ENCODE measurements around the gene ECI1.

Gene ECI1

DNA sequence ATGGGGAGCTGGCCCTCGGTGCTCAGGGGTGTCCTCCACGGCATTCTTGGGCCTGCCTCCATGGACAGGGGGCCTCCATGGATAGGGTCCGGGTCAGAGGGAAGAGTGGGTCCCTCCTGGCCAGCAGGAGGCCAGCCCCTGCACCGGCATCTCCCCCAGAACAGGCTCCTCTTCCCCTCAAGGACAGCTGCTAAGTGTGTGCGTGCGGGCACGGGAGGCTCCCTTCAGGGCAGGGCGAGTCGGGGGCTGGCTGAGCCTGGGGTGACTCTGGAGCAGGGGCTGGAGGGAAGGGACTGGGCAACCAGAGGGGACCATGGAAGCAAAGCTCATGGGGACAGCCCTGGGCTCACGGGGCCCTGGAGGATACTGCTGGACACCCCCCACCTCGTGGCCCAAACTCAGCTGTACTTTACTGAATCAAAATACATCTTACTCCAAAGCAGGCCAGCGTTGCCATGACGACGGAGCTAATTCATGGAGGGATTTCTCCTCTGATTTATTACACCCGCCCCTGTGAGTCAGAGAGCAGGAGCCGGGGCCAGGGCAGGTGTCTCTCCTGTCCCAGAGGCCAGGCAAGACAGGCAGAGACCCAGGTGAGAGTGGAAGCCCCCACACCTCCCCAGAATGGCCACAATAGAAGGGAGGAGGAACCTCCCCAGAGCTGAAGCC is 57.1 kb downstream of the ECI1 start:
- DNase-seq: no peak

DNA sequence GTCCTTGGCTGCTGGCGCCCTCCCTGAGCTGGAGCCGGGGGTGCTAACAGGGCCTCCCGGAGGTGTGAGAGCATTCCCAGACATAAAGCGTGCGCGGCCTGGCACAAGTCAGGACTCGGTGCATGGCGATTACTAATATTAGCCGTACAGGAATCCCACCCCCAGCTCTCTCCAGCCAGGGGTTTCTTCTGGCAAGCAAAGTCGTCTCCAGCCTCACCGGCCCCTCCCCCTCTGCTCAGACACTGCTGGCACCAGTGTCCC is 60.0 kb downstream of the ECI1 start:
- DNase-seq: no peak

DNA sequence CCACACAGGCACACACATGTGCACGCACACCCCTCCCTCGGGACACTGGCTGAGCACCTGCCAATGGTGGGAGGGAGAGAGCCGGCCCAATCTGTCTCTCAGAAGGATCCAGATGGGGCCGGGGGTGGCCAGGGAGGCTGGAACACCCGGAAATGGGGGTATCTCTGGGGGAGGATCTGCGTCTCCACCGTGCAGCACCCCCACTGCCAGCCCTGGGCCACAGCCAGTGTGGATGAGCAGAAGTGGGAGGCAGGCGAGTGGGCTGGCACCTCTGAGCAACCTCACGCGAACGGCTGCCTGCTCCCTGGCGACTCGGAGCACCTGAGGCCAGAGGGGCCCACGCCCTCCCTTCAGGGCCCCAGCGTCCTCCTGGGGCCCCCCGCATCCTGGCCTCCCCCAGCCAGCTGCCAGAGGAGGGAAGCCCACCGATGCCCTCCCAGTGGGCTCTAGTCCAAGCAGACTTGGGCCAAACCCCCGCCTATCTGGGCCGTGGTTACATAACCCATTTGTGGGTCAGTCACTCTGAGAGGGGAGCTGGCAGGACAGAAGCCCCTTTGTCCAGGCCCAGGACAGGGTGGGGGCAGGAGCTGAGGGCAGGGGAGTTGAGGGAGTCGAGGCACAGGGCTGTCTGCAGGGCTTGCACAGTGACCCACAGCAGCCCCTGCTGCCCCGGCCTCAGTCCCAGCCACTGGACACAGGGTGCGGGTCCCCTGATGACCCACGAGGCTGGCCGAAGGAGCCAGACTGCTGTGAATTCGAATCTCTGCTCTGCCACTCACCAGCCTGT is 60.5 kb downstream of the ECI1 start:
- no peak for DNase-seq

DNA sequence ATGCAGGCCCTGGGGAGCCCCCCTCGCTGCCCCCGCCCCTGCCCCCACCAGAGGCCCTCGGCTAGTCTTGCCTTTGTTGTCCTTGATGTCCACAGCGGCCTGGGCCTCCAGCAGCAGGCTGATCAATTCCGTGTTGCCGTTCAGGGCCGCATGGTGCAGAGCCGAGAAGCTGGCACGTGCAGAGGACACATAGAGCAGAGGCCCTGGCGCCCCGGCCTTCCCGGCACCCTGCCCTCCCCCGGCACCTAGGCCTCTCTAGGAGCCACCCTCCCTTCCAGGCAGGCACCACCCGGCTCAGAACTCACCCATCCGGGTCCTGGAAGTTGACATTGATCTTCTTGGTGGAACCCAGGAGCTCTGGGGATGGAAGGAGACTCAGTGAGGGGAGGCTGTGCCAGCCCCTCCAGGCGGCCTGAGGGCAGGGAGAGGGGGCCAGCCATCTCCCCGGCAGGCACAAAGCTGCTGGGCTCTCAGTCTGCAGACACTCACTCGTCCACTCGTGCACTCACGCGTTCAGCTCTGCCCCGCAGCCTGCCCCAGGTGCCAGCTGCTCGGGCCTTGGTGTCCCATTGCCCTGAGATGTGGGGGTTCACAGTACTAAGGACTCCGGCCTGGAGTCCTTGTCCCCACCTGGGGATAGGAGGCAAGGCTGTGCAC is 61.3 kb downstream of the ECI1 start:
- no peak for DNase-seq

Data from CD4-positive, alpha-beta T cell treated with Interleukin-1 beta for 1 hour (primary cell).